GM23248 (cell line): ENCODE measurements around the gene ADAMTSL1. TPM values are rescaled to one million over a fixed set of nuclear protein-coding genes. Genes with fewer than 3 reads are reported as not detected.

Experiments used
- DNase-seq: peaks from one replicate; pipeline ENCODE4 v3.0.0-alpha.2; 2015
- H2AFZ ChIP-seq: fragments of 200-600 bp; sonication (generic); 2 replicates; pipeline ENCODE4 v1.6.1; 2016; ENCODE audit warnings: antibody characterized with exemption
- H3F3A ChIP-seq: fragments of 200-600 bp; sonication (generic); 2 replicates; pipeline ENCODE4 v1.6.1; 2016; ENCODE audit warnings: mild to moderate bottlenecking, antibody characterized with exemption, mixed run types; ENCODE audit not compliant: insufficient read depth
- H3K27ac ChIP-seq: fragments of 200-600 bp; sonication (generic); 2 replicates; pipeline ENCODE4 v1.5.1; 2016; ENCODE audit warnings: mild to moderate bottlenecking
- H3K27me3 ChIP-seq: fragments of 200-600 bp; sonication (generic); replicated peaks from 2 replicates; pipeline ENCODE4 v1.6.1; 2016; ENCODE audit warnings: mild to moderate bottlenecking; ENCODE audit not compliant: insufficient read depth
- H3K36me3 ChIP-seq: fragments of 200-600 bp; sonication (generic); 2 replicates; pipeline ENCODE4 v1.6.1; 2016; ENCODE audit warnings: low read depth, mild to moderate bottlenecking
- H3K4me1 ChIP-seq: fragments of 200-600 bp; sonication (generic); 2 replicates; pipeline ENCODE4 v1.6.1; 2016; ENCODE audit warnings: mild to moderate bottlenecking; ENCODE audit not compliant: insufficient read depth
- H3K4me2 ChIP-seq: fragments of 200-600 bp; sonication (generic); one replicate; pipeline ENCODE4 v1.6.1; 2016; ENCODE audit warnings: mild to moderate bottlenecking; ENCODE audit not compliant: unreplicated experiment
- H3K4me3 ChIP-seq: fragments of 200-600 bp; sonication (generic); 2 replicates; pipeline ENCODE4 v1.5.1; 2016; ENCODE audit warnings: mild to moderate bottlenecking
- H3K79me2 ChIP-seq: fragments of 200-600 bp; sonication (generic); 2 replicates; pipeline ENCODE4 v1.6.1; 2016; ENCODE audit warnings: mild to moderate bottlenecking; ENCODE audit not compliant: insufficient read depth
- H3K9ac ChIP-seq: fragments of 200-600 bp; sonication (generic); 2 replicates; pipeline ENCODE4 v1.6.1; 2016; ENCODE audit warnings: mild to moderate bottlenecking
- H3K9me2 ChIP-seq: fragments of 200-600 bp; sonication (generic); 2 replicates; pipeline ENCODE4 v1.6.1; 2016; ENCODE audit warnings: mixed run types, mild to moderate bottlenecking, moderate library complexity; ENCODE audit not compliant: insufficient read depth
- H3K9me3 ChIP-seq: fragments of 200-600 bp; sonication (generic); one replicate; pipeline ENCODE4 v1.6.1; 2017; ENCODE audit warnings: low read depth
- H4K20me1 ChIP-seq: fragments of 200-600 bp; sonication (generic); 2 replicates; pipeline ENCODE4 v1.6.0; 2016; ENCODE audit not compliant: insufficient read depth
- EZH2 ChIP-seq: fragments of 200-600 bp; sonication (generic); IDR thresholded peaks from 2 replicates; pipeline ENCODE4 v1.6.1; 2018; ENCODE audit warnings: antibody characterized with exemption, mild to moderate bottlenecking; ENCODE audit not compliant: insufficient read depth, poor library complexity, severe bottlenecking
- EZH2phosphoT487 ChIP-seq: fragments of 200-600 bp; sonication (generic); IDR thresholded peaks from 2 replicates; pipeline ENCODE4 v1.6.1; 2018; ENCODE audit warnings: antibody characterized with exemption, moderate library complexity, mild to moderate bottlenecking, low read depth; ENCODE audit not compliant: insufficient read depth
- WGBS, 2 experiments: methylation state at CpG; one replicate each; pipeline ENCODE4 v1.1.6; 2015 to 2017; ENCODE audit warnings: low lambda C conversion rate in 2 of 2, low coverage in 1 of 2; ENCODE audit errors: missing lambda C conversion rate in 2 of 2; 5-methylcytosine and 5-hydroxymethylcytosine counted together
- in situ Hi-C: fragments of 300-500 bp; cut with MboI; formaldehyde crosslinking; loops from 2 replicates; pipeline ENCODE4 v1.15.0; 2020
- polyA plus RNA-seq: library from polyadenylated mRNA; unstranded; fragments of >200 nt; fragmentation: Nextera tagmentation; extraction: Ambion mirVana; gene quantifications from 2 replicates; pipeline ENCODE4 v1.2.1, GENCODE V29; 2016
- total RNA-seq: library from RNA; depleted of rRNA; stranded (reverse); fragments of >200 nt; shearing (Covaris generic); gene quantifications from 2 replicates; pipeline ENCODE4 v1.2.3, GENCODE V29; 2014

The ADAMTSL1 gene
- total and polyA plus RNA-seq, 2 experiments from 2014 or later, result 77.0 to 273 TPM

DNA sequence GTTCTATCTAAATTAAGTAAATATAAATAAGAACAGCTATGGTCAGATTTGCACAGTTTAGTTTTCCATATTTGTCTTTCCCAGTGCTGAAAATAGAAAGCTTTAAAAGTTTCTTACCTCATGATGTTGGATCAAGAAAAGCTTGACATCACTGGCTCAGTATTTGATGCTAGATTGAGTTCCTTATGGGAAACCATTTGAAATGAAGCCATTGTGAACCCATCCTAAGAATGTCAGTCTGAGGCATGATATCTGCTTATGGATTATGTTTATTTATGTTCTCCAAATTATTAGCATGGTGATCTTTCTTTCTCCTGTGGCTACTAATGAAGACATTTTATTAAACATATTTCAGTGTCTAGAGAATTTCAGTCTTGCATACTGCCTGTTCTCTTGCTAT lies 143.0 kb downstream of the ADAMTSL1 start:
- Histone ChIP-seq H3K27me3 (no peaks in the 10 kb centered on the region), H3K27ac (no peak overlapping the region), H3K4me1 (peaks cover 5% of the 10 kb centered on the region; the same call in 1 of the 2 replicates), H3K9me3 (no peaks in the 10 kb centered on the region), H2AFZ (no peak overlapping the region), H3K9ac (no peak overlapping the region), H3K79me2 (peaks cover 98% of the 10 kb centered on the region), H3F3A (peaks cover 36% of the 10 kb centered on the region), H3K4me2 (no peak overlapping the region), H4K20me1 (no peaks in the 10 kb centered on the region), H3K36me3 (peaks cover 21% of the 10 kb centered on the region; the same call in 1 of the 2 replicates), H3K9me2 (no peaks in the 10 kb centered on the region), H3K4me3 (no peak overlapping the region)
- TF ChIP-seq EZH2phosphoT487 (no peak), EZH2 (no peak)
- no peak for DNase-seq
- in situ Hi-C loops, result no loop called here

DNA sequence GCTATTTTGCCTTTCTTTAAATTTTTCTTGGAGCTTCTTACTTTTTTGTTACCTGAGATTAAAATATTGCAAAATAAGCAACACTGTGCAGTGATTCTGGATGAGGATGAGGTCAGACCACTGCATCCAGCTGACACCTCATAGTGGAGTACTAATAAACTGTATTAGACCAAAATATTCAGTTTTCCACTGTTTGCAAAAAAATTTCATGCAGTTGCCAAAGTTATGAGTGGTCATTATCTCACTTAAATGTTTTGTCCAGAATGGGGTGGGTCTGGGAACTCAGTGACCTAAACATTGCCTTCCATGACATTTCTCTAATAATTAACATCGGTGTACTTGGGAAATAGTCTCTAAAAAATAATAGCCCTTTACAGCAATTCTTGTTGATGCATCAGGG lies 143.8 kb downstream of the ADAMTSL1 start:
- no peaks in the 10 kb centered on the region for H4K20me1 ChIP-seq
- H3F3A ChIP-seq, result peaks cover 35% of the 10 kb centered on the region
- in situ Hi-C loops, result no loop called here
- no peak for TF ChIP-seq EZH2
- no peak for TF ChIP-seq EZH2phosphoT487
- no peak overlapping the region for H3K9ac ChIP-seq
- no peak overlapping the region for H3K4me2 ChIP-seq
- H3K36me3 ChIP-seq, result peaks cover 23% of the 10 kb centered on the region; the same call in 1 of the 2 replicates
- H3K9me3 ChIP-seq, result no peaks in the 10 kb centered on the region
- H3K27ac ChIP-seq, result no peak overlapping the region
- H3K4me1 ChIP-seq, result peaks cover 5% of the 10 kb centered on the region; the same call in 1 of the 2 replicates
- no peak overlapping the region for H2AFZ ChIP-seq
- H3K4me3 ChIP-seq, result no peak overlapping the region
- H3K9me2 ChIP-seq, result no peaks in the 10 kb centered on the region
- 11 to 14% methylated on average over 1 of the region's 1 CpG for WGBS, 2 experiments
- DNase-seq, result no peak
- H3K27me3 ChIP-seq, result no peaks in the 10 kb centered on the region
- peaks cover 98% of the 10 kb centered on the region for H3K79me2 ChIP-seq

- WGBS, 2 experiments, result 93 to 94% methylated on average over 2 of the region's 2 CpGs
- no peak overlapping the region for H2AFZ ChIP-seq
- no peak overlapping the region for H3K4me2 ChIP-seq
- no peak overlapping the region for H3K4me3 ChIP-seq
- H3K79me2 ChIP-seq, result peaks cover 98% of the 10 kb centered on the region
- H3F3A ChIP-seq, result peaks cover 39% of the 10 kb centered on the region
- H3K36me3 ChIP-seq, result peaks cover 27% of the 10 kb centered on the region; the same call in 1 of the 2 replicates
- H3K27ac ChIP-seq, result no peak overlapping the region
- in situ Hi-C loops, result no loop called here
- peaks cover 12% of the 10 kb centered on the region for H3K4me1 ChIP-seq
- H3K9me2 ChIP-seq, result no peaks in the 10 kb centered on the region
- H3K9me3 ChIP-seq, result no peaks in the 10 kb centered on the region
- no peak for TF ChIP-seq EZH2phosphoT487
- TF ChIP-seq EZH2, result no peak
- no peak for DNase-seq
- H4K20me1 ChIP-seq, result no peaks in the 10 kb centered on the region
- no peaks in the 10 kb centered on the region for H3K27me3 ChIP-seq
- H3K9ac ChIP-seq, result no peak overlapping the region
Measured at GRCh38 chr9:18618862-18619261, 144.9 kb downstream of the ADAMTSL1 start.

- peaks cover 98% of the 10 kb centered on the region for H3K79me2 ChIP-seq
- in situ Hi-C loops, result no loop called here
- H4K20me1 ChIP-seq, result no peaks in the 10 kb centered on the region
- DNase-seq, result no peak
- no peaks in the 10 kb centered on the region for H3K9me3 ChIP-seq
- WGBS, 2 experiments, result 98% methylated on average over 11 of the region's 11 CpGs
- no peak overlapping the region for H3K9ac ChIP-seq
- H3K27ac ChIP-seq, result no peak overlapping the region
- peaks cover 57% of the 10 kb centered on the region for H3K36me3 ChIP-seq
- no peak overlapping the region for H3K4me3 ChIP-seq
- no peaks in the 10 kb centered on the region for H3K27me3 ChIP-seq
- peaks cover 58% of the 10 kb centered on the region for H3F3A ChIP-seq
- H3K9me2 ChIP-seq, result no peaks in the 10 kb centered on the region
- peaks cover 19% of the 10 kb centered on the region for H3K4me1 ChIP-seq
- H2AFZ ChIP-seq, result no peak overlapping the region
- no peak overlapping the region for H3K4me2 ChIP-seq
- TF ChIP-seq EZH2, result no peak
- TF ChIP-seq EZH2phosphoT487, result no peak
Measured at GRCh38 chr9:18622186-18622836, 148.4 kb downstream of the ADAMTSL1 start.
